GM12878 (cell line): ENCODE data around the gene COPZ2. TPM values are rescaled to one million over a fixed set of nuclear protein-coding genes. Genes with fewer than 3 reads are reported as not detected.

Source experiments
- ATF7 ChIP-seq: fragments of 450-650 bp; IDR thresholded peaks from 2 replicates; pipeline ENCODE4 v1.6.1; 2016; ENCODE audit warnings: low read depth, mild to moderate bottlenecking
- IKZF2 ChIP-seq, 2 experiments: fragments of 450-650 bp; IDR thresholded peaks; 2 replicates each; pipeline ENCODE4 v1.6.1; 2017; ENCODE audit warnings: mild to moderate bottlenecking in 2 of 2, moderate library complexity in 2 of 2
- MLLT1 ChIP-seq: fragments of 450-650 bp; IDR thresholded peaks from 2 replicates; pipeline ENCODE4 v1.6.1; 2016; ENCODE audit warnings: mild to moderate bottlenecking
- NBN ChIP-seq: fragments of 450-650 bp; IDR thresholded peaks from 2 replicates; pipeline ENCODE4 v1.6.1; 2016
- PML ChIP-seq: IDR thresholded peaks from 2 replicates; pipeline ENCODE4 v1.6.1; 2012; ENCODE audit warnings: low read length, inconsistent platforms
- PRDM15 ChIP-seq: fragments of 450-650 bp; formaldehyde crosslinking; IDR thresholded peaks from 2 replicates; pipeline ENCODE4 v1.4.0; 2020; ENCODE audit warnings: mild to moderate bottlenecking, moderate library complexity
- RELA ChIP-seq: fragments of 450-650 bp; IDR thresholded peaks from 2 replicates; pipeline ENCODE4 v1.8.0; 2014; ENCODE audit warnings: borderline replicate concordance; ENCODE audit not compliant: partially characterized antibody
- SIN3A ChIP-seq: IDR thresholded peaks from 2 replicates; pipeline ENCODE4 v1.6.1; 2012; ENCODE audit warnings: low read depth, low read length, improper control_type of control experiment
- SMARCA5 ChIP-seq: fragments of 450-650 bp; IDR thresholded peaks from 2 replicates; pipeline ENCODE4 v1.6.1; 2017; ENCODE audit warnings: mild to moderate bottlenecking
- SMC3 ChIP-seq: IDR thresholded peaks from 2 replicates; pipeline ENCODE4 v1.6.1; 2011; ENCODE audit warnings: low read length, improper control_type of control experiment, borderline replicate concordance
- SREBF2 ChIP-seq: IDR thresholded peaks from 2 replicates; pipeline ENCODE4 v1.6.1; 2012; ENCODE audit warnings: mild to moderate bottlenecking, low read length
- TAF1 ChIP-seq: IDR thresholded peaks from 2 replicates; pipeline ENCODE4 v1.6.1; 2011; ENCODE audit warnings: mild to moderate bottlenecking, low read depth, low read length, borderline replicate concordance
- TCF12 ChIP-seq: IDR thresholded peaks from 2 replicates; pipeline ENCODE4 v1.6.1; 2011; ENCODE audit warnings: low read depth, mild to moderate bottlenecking, low read length
- YY1 ChIP-seq: IDR thresholded peaks from 2 replicates; pipeline ENCODE4 v1.6.1; 2011; ENCODE audit warnings: low read depth, mild to moderate bottlenecking, low read length
- ZSCAN29 ChIP-seq: fragments of 450-650 bp; IDR thresholded peaks from 2 replicates; pipeline ENCODE4 v1.6.1; 2017; ENCODE audit warnings: mild to moderate bottlenecking, moderate library complexity
- polyA plus RNA-seq, 11 experiments: library from polyadenylated mRNA; depleted of rRNA in 4 of 11; unstranded in 6 of 11; stranded (reverse) in 5 of 11; fragments of >200 nt; fragmentation: Nextera tagmentation in 4 of 11; fragmentation: Illumina TruSeq in 1 of 11; extraction: Ambion mirVana in 4 of 11; extraction: Trizol in 1 of 11; gene quantifications; 1 replicate in 1 of 11; 2 replicates in 10 of 11; pipeline versions ENCODE4 v1.2.1 to v1.2.3, GENCODE V29; 2011 to 2016; ENCODE audit warnings: inconsistent platforms in 2 of 11, missing spikeins in 2 of 11, low read depth in 1 of 11
- total RNA-seq, 4 experiments: library from RNA; depleted of rRNA in 3 of 4; stranded (reverse); fragments of >200 nt in 3 of 4; fragmentation: Illumina TruSeq in 1 of 4; extraction: Trizol in 1 of 4; gene quantifications; 2 replicates each; pipeline versions ENCODE4 v1.2.1 to v1.2.3, GENCODE V29; 2013 to 2021
- TF ChIP-seq, protein P1 (sequence below): IDR thresholded peaks from 2 replicates; pipeline ENCODE4 v1.6.1; 2011; ENCODE audit warnings: low read depth, low read length, improper control_type of control experiment, borderline replicate concordance
- TF ChIP-seq, protein P2 (sequence below): fragments of 450-650 bp; IDR thresholded peaks from 2 replicates; pipeline ENCODE4 v1.6.1; 2016; ENCODE audit warnings: mild to moderate bottlenecking
- TF ChIP-seq, protein P3 (sequence below): IDR thresholded peaks from 2 replicates; pipeline ENCODE4 v1.6.1; 2011; ENCODE audit warnings: mild to moderate bottlenecking, low read depth, low read length, moderate library complexity; ENCODE audit not compliant: insufficient replicate concordance
- TF ChIP-seq, protein P4 (sequence below): fragments of 450-650 bp; IDR thresholded peaks from 2 replicates; pipeline ENCODE4 v1.6.1; 2017; ENCODE audit warnings: antibody characterized with exemption, mild to moderate bottlenecking, moderate library complexity

COPZ2 gene
- total and polyA plus RNA-seq, 10 of the 15 experiments (the other 5 are each of a cell fraction or from before 2014, with no cell fraction given) = 0.20 to 4.3 (median 2.6) TPM

DNA sequence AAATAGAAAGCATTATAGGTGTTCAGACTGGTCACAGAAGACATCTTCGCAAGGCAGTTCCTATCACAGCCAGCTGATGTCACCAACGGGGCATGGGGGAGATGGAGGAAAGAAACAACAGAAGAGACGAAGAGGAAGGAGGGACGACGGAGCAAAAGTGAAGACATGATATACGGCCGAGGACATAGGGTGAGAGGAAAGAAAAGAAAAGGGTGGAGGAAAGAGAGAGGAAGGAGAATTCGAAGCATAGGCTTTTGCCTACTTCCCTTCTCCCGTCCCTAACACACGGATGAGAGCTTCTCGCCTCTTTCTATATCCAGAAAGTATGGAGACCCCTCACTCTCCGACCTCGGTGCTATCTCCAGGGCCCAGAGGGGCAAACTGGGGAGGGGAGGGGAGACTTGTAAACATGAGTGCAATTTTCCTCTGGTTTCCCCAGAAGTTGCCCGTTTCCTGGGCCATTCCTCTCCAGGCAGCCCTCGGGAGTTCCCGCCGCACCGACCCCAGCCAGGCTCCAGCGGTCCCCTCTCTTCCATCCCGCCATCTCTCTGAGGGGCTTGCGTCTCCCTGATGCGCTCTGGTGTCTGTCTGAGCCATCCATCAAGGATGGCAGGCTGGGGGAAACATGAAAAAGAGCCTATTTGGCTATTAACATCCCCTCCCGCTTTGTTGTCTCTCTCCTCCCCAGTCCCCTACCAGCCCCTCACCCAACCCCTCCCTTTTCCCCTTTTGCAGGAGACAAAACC is 26.0 kb downstream of the COPZ2 start (continued):
- TF ChIP-seq TCF12 = no peak
- TF ChIP-seq SREBF2 = no peak
- no peak for TF ChIP-seq IKZF2 (IDR thresholded peaks at IDR 0.05)
- peak; percentile 53 for TF ChIP-seq ATF7
- TF ChIP-seq MLLT1 = no peak
- TF ChIP-seq PML = no peak
- TF ChIP-seq, protein P1, sequence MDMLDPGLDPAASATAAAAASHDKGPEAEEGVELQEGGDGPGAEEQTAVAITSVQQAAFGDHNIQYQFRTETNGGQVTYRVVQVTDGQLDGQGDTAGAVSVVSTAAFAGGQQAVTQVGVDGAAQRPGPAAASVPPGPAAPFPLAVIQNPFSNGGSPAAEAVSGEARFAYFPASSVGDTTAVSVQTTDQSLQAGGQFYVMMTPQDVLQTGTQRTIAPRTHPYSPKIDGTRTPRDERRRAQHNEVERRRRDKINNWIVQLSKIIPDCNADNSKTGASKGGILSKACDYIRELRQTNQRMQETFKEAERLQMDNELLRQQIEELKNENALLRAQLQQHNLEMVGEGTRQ = no peak
- TF ChIP-seq SMC3 = peak; percentile 36; the same call in 1 of the 2 replicates
- no peak for TF ChIP-seq SIN3A
- no peak for TF ChIP-seq RELA
- no peak for TF ChIP-seq TAF1
- no peak for TF ChIP-seq SMARCA5
- peak; percentile 74 for TF ChIP-seq NBN
- TF ChIP-seq, protein P2, sequence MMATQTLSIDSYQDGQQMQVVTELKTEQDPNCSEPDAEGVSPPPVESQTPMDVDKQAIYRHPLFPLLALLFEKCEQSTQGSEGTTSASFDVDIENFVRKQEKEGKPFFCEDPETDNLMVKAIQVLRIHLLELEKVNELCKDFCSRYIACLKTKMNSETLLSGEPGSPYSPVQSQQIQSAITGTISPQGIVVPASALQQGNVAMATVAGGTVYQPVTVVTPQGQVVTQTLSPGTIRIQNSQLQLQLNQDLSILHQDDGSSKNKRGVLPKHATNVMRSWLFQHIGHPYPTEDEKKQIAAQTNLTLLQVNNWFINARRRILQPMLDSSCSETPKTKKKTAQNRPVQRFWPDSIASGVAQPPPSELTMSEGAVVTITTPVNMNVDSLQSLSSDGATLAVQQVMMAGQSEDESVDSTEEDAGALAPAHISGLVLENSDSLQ = no peak
- TF ChIP-seq PRDM15 (CRISPR knock-in tag) = no peak
- TF ChIP-seq, protein P3, sequence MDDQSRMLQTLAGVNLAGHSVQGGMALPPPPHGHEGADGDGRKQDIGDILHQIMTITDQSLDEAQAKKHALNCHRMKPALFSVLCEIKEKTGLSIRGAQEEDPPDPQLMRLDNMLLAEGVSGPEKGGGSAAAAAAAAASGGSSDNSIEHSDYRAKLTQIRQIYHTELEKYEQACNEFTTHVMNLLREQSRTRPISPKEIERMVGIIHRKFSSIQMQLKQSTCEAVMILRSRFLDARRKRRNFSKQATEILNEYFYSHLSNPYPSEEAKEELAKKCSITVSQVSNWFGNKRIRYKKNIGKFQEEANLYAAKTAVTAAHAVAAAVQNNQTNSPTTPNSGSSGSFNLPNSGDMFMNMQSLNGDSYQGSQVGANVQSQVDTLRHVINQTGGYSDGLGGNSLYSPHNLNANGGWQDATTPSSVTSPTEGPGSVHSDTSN = no peak
- TF ChIP-seq, protein P4, sequence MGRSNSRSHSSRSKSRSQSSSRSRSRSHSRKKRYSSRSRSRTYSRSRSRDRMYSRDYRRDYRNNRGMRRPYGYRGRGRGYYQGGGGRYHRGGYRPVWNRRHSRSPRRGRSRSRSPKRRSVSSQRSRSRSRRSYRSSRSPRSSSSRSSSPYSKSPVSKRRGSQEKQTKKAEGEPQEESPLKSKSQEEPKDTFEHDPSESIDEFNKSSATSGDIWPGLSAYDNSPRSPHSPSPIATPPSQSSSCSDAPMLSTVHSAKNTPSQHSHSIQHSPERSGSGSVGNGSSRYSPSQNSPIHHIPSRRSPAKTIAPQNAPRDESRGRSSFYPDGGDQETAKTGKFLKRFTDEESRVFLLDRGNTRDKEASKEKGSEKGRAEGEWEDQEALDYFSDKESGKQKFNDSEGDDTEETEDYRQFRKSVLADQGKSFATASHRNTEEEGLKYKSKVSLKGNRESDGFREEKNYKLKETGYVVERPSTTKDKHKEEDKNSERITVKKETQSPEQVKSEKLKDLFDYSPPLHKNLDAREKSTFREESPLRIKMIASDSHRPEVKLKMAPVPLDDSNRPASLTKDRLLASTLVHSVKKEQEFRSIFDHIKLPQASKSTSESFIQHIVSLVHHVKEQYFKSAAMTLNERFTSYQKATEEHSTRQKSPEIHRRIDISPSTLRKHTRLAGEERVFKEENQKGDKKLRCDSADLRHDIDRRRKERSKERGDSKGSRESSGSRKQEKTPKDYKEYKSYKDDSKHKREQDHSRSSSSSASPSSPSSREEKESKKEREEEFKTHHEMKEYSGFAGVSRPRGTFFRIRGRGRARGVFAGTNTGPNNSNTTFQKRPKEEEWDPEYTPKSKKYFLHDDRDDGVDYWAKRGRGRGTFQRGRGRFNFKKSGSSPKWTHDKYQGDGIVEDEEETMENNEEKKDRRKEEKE = no peak
- peak; percentile 55; the same call in 1 of the 2 replicates for TF ChIP-seq YY1
- no peak for TF ChIP-seq ZSCAN29
